Esophagus squamous epithelium (tissue), 5 donors: ENCODE data around the gene CCR2. TPM values are rescaled to one million over a fixed set of nuclear protein-coding genes. Genes with fewer than 3 reads are reported as not detected.

ENCODE experiments used
- DNase-seq: peaks from one replicate; lab custom pipeline; 2025; lab: John Stamatoyannopoulos, UW
- H3K27ac ChIP-seq, 4 donors: fragments of 200-600 bp; sonication (generic); one replicate each; pipeline ENCODE4 v1.5.1; 2016 to 2019; ENCODE audit warnings: mild to moderate bottlenecking in 1 of 4
- H3K27me3 ChIP-seq, 4 donors: fragments of 200-600 bp; sonication (generic); 1 replicate in 3 of 4; 2 replicates in 1 of 4; pipeline versions ENCODE4 v1.5.1 to v1.6.0; 2017 to 2021; ENCODE audit warnings: antibody characterized with exemption in 1 of 4
- H3K36me3 ChIP-seq, 3 donors: fragments of 200-600 bp; sonication (generic); one replicate each; pipeline ENCODE4 v1.5.1; 2016 to 2019
- H3K4me1 ChIP-seq, 3 donors: fragments of 200-600 bp; sonication (generic); one replicate each; pipeline ENCODE4 v1.5.1; 2017 to 2019
- H3K4me3 ChIP-seq, 4 donors: fragments of 200-600 bp; sonication (generic); 1 replicate in 3 of 4; 2 replicates in 1 of 4; pipeline ENCODE4 v1.5.1; 2016 to 2019; ENCODE audit warnings: mild to moderate bottlenecking in 2 of 4, moderate library complexity in 1 of 4
- H3K9me3 ChIP-seq, 3 donors: fragments of 200-600 bp; sonication (generic); one replicate each; pipeline ENCODE4 v1.5.1; 2016 to 2019
- POLR2A ChIP-seq, 4 donors: fragments of 450-650 bp; IDR thresholded peaks; one replicate each; pipeline ENCODE4 v1.6.1; 2017; ENCODE audit warnings: antibody characterized with exemption in 4 of 4, mild to moderate bottlenecking in 4 of 4, moderate library complexity in 3 of 4
- WGBS, 2 donors: methylation state at CpG; one replicate each; pipeline ENCODE4 v1.1.5; 2018; 5-methylcytosine and 5-hydroxymethylcytosine counted together
- intact Hi-C: fragments of 100-400 bp; cut with DNase I; formaldehyde crosslinking; loops from one replicate; pipeline ENCODE4 v1.15.0; 2022
- total RNA-seq, 4 donors: library from RNA; depleted of rRNA; stranded (reverse); fragments of >200 nt; gene quantifications; one replicate each; pipeline ENCODE4 v1.1.0, GENCODE V29; 2016
- TF ChIP-seq, protein P1 (sequence below), 6 experiments: fragments of 450-650 bp in 4 of 6; fragments of 200-600 bp in 2 of 6; sonication (generic) in 2 of 6; IDR thresholded peaks; one replicate each; pipeline ENCODE4 v1.5.1; 2016 to 2019; ENCODE audit warnings: antibody characterized with exemption in 6 of 6, mild to moderate bottlenecking in 4 of 6, moderate library complexity in 4 of 6
- donor health status: DM: yes; HTN: yes; CAD: no.

The CCR2 gene
- total RNA-seq, 4 donors from 2014 or later: 0.40 to 6.0 (median 1.9) TPM

DNA sequence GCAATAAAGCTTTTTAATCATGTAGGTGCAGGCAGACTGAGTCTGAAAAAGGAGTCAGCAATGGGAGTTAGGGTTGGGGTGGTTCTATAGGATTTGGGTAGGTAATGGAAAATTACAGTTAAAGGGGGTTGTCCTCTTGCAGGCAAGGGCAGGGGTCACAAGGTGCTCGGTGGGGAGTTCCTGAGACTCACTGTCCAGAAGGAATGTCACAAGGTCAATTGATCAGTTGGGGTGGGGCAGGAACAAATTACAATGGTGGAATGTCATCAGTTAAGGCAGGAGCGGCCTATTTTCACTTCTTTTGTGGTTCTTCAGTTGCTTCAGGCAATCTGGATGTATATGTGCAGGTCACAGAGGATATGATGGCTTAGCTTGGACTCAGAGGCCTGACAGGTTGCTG, 39.1 kb downstream of the CCR2 start:
- no peaks in the 10 kb centered on the region for H3K27me3 ChIP-seq
- no peaks in the 10 kb centered on the region for H3K4me1 ChIP-seq
- H3K9me3 ChIP-seq: no peaks in the 10 kb centered on the region
- DNase-seq: no peak
- H3K27ac ChIP-seq: no peak overlapping the region
- intact Hi-C loops: no loop called here
- no peaks in the 10 kb centered on the region for H3K36me3 ChIP-seq
- no peak overlapping the region for H3K4me3 ChIP-seq
- TF ChIP-seq, protein P1, sequence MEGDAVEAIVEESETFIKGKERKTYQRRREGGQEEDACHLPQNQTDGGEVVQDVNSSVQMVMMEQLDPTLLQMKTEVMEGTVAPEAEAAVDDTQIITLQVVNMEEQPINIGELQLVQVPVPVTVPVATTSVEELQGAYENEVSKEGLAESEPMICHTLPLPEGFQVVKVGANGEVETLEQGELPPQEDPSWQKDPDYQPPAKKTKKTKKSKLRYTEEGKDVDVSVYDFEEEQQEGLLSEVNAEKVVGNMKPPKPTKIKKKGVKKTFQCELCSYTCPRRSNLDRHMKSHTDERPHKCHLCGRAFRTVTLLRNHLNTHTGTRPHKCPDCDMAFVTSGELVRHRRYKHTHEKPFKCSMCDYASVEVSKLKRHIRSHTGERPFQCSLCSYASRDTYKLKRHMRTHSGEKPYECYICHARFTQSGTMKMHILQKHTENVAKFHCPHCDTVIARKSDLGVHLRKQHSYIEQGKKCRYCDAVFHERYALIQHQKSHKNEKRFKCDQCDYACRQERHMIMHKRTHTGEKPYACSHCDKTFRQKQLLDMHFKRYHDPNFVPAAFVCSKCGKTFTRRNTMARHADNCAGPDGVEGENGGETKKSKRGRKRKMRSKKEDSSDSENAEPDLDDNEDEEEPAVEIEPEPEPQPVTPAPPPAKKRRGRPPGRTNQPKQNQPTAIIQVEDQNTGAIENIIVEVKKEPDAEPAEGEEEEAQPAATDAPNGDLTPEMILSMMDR (IDR thresholded peaks at IDR 0.05): no peak
- no peak for TF ChIP-seq POLR2A (IDR thresholded peaks at IDR 0.05)
- 40 to 49% methylated on average over 2 of the region's 2 CpGs for WGBS, 2 donors

DNA sequence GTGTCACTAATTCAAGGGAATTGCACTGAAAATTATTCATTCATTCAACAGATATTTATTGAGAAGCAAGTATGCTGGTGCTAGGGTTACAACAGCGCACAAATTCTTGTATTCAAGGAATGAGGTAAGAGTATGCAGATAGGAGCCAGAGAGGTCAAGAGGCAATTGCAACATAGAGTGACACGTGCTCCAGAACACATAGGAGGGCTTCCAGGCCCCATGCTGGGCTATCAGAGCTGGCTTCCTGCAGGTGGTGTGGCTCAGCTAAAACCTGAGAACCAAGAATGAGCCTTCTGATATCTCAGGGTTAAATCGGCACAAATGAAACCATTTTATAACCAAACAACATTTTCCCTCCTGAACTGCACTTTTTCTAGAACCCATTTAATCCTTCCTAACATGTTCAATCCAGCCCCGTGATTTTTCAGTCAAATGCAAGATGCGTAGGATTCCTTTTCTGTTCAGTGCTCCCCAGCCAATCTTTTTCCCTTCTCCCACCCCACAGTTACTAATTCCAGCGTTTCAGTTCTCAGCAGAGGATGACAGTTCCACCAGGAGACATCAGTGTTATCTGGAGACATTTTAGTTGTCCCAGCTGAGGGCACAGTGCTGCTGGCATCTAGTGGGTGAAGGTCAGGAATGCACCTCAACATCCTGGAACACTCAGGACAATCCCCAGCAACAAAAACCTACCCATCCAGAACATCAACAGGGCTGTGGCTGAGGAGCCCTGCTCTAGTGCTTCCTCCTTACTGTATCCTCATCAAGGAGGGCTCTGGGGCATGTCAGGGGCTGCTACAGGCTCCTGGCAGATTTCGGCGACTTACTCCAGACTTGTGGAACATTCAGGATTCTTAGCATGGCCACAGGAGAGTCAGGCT, 39.9 kb downstream of the CCR2 start:
- Histone ChIP-seq H3K4me1 (no peaks in the 10 kb centered on the region), H3K4me3 (no peak overlapping the region), H3K27ac (no peak overlapping the region), H3K9me3 (no peaks in the 10 kb centered on the region), H3K27me3 (no peaks in the 10 kb centered on the region), H3K36me3 (no peaks in the 10 kb centered on the region)
- TF ChIP-seq, protein P1 (IDR thresholded peaks at IDR 0.05): no peak
- no peak for TF ChIP-seq POLR2A (IDR thresholded peaks at IDR 0.05)
- WGBS, 2 donors: 71 to 72% methylated on average over 8 of the region's 8 CpGs
- intact Hi-C loops: no loop called here
- DNase-seq: no peak

DNA sequence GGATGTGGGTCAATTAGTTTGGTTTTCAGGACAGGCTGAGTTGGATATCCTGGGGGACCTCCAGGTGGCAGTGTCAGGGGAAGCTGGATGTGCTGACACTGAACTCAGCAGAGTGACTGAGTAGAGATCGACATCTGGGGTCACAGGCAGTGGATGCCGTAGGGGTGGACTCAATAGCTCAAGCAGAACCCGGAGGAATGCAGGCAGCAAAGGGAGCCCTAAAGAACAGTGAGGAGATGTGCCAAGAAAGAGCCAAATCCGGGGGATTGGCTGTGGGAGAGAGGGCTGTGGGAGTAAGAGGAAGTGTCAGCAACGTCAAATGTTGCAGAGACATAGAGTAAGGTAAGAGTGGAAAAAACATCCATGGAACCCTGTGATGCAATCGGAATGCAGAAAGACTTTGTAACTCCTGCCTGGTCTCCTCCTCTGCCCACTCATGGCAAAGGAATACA, 41.3 kb downstream of the CCR2 start:
- no peak for DNase-seq
- H3K27ac ChIP-seq: no peak overlapping the region
- intact Hi-C loops: no loop called here

DNA sequence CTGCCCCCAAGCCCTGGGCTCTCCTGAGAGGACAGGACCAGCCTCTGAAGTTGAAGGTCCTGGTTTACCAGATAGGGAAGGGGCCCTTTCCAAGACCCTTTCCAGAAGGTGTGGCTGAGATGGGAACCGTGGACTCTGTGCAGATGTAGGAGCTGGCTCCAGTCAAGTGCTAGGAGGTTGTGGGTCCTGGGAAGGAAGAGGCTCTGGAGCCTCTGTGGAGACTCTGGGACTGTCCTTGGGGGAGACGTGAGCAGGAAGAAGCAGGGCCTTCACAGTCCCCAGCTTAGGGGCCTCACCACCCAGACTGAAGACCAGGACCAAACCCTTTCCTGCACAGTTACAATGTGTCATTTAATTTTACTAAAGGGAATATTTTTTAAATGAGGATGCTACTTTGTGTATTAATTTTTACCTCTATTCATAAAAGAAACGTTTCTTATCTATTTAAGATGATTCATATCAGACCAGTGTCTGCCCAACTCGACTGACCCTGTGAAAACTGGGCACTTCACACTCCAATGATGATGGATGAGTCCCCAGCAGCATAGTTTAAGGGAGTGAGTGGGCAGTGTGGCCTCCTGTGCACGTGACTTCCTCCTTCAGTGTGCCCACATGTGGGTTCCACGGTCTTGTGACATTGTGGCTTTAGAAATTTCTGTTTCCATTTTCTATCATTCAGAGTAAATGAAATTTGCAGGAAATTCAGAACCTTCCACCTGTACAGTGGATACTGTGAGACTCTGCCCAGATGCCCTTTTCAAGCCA, 42.0 kb downstream of the CCR2 start:
- 59 to 64% methylated on average over 5 to 6 of the region's 6 CpGs for WGBS, 2 donors
- intact Hi-C loops: no loop called here
- H3K4me3 ChIP-seq: no peak overlapping the region
- no peak for DNase-seq
- TF ChIP-seq, protein P1 (IDR thresholded peaks at IDR 0.05): no peak
- no peak for TF ChIP-seq POLR2A (IDR thresholded peaks at IDR 0.05)
- no peaks in the 10 kb centered on the region for H3K27me3 ChIP-seq
- H3K27ac ChIP-seq: no peak overlapping the region
- no peaks in the 10 kb centered on the region for H3K4me1 ChIP-seq
- no peaks in the 10 kb centered on the region for H3K36me3 ChIP-seq
- no peaks in the 10 kb centered on the region for H3K9me3 ChIP-seq

More for the DNA sequence above, 41.3 kb downstream of the CCR2 start:
- WGBS, 2 donors: 69 to 71% methylated on average over 6 of the region's 6 CpGs
- Histone ChIP-seq H3K4me3 (no peak overlapping the region), H3K27me3 (no peaks in the 10 kb centered on the region), H3K9me3 (no peaks in the 10 kb centered on the region), H3K4me1 (no peaks in the 10 kb centered on the region), H3K36me3 (no peaks in the 10 kb centered on the region)
- TF ChIP-seq POLR2A (IDR thresholded peaks at IDR 0.05): no peak
- TF ChIP-seq, protein P1 (IDR thresholded peaks at IDR 0.05): no peak

DNA sequence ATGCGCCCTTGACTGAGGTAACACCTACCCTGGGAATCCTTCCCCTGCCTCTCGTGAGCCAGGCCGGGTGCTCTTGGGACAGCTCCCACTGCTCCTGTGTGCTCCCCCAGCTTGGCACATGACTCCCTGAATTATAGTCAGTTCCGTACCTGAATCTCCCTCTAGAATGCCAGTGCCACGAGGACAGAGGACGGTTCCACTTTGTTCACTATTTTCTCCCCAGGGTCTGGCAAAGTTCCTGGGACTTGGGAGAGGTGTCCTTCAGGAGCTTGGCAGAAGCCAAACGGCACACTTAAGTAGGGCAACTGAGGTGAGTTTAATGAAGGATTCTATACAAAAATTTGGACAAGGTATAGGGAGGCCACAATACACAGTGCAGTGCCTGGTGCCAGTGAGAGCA, 43.2 kb downstream of the CCR2 start:
- intact Hi-C loops: no loop called here
- WGBS, 2 donors: 75% methylated on average over 5 to 7 of the region's 7 CpGs
- H3K9me3 ChIP-seq: no peaks in the 10 kb centered on the region
- no peaks in the 10 kb centered on the region for H3K27me3 ChIP-seq
- no peak overlapping the region for H3K4me3 ChIP-seq
- TF ChIP-seq, protein P1 (IDR thresholded peaks at IDR 0.05): no peak
- no peak for DNase-seq
- H3K27ac ChIP-seq: no peak overlapping the region
- no peaks in the 10 kb centered on the region for H3K36me3 ChIP-seq
- no peaks in the 10 kb centered on the region for H3K4me1 ChIP-seq
